Liver (tissue), 9 donors: ENCODE measurements around the gene HOXC13. TPM values are rescaled to one million over a fixed set of nuclear protein-coding genes. Genes with fewer than 3 reads are reported as not detected.

Experiments used
- DNase-seq: peaks from one replicate; pipeline ENCODE4 v3.0.0-alpha.2; 2017; ENCODE audit warnings: low spot score
- H3K27ac ChIP-seq, 2 donors: one replicate each; pipeline ENCODE4 v1.7.0; 2013; ENCODE audit warnings: inconsistent platforms in 2 of 2, low read length in 2 of 2, control low read depth in 1 of 2, low read depth in 1 of 2, mild to moderate bottlenecking in 1 of 2
- H3K27me3 ChIP-seq, 4 donors: one replicate each; pipeline versions ENCODE4 v1.6.1 to v1.7.0; 2013; ENCODE audit warnings: low read length in 3 of 4, inconsistent platforms in 1 of 4, mild to moderate bottlenecking in 1 of 4, moderate library complexity in 1 of 4; ENCODE audit not compliant: control insufficient read depth in 4 of 4, insufficient read depth in 4 of 4
- H3K36me3 ChIP-seq, 4 donors: one replicate each; pipeline versions ENCODE4 v1.6.1 to v1.7.0; 2013; ENCODE audit warnings: low read length in 3 of 4, mild to moderate bottlenecking in 3 of 4, low read depth in 1 of 4, moderate library complexity in 1 of 4; ENCODE audit not compliant: control insufficient read depth in 4 of 4, insufficient read depth in 3 of 4
- H3K4me1 ChIP-seq, 4 donors: one replicate each; pipeline versions ENCODE4 v1.6.1 to v1.7.0; 2013; ENCODE audit warnings: low read length in 3 of 4, mild to moderate bottlenecking in 3 of 4, moderate library complexity in 1 of 4; ENCODE audit not compliant: control insufficient read depth in 4 of 4, insufficient read depth in 4 of 4
- H3K4me3 ChIP-seq, 3 donors: one replicate each; pipeline versions ENCODE4 v1.6.1 to v1.7.0; 2013; ENCODE audit warnings: low read length in 3 of 3, control low read depth in 1 of 3, low read depth in 1 of 3, mild to moderate bottlenecking in 1 of 3
- H3K9ac ChIP-seq, 2 donors: one replicate each; pipeline ENCODE4 v1.7.0; 2013; ENCODE audit warnings: low read length in 2 of 2, mild to moderate bottlenecking in 2 of 2, moderate library complexity in 2 of 2, control low read depth in 1 of 2, low read depth in 1 of 2
- H3K9me3 ChIP-seq, 4 donors: one replicate each; pipeline versions ENCODE4 v1.6.1 to v1.7.0; 2013; ENCODE audit warnings: low read length in 3 of 4; ENCODE audit not compliant: control insufficient read depth in 4 of 4
- EGR1 ChIP-seq, 2 donors: IDR thresholded peaks; 2 replicates each; pipeline ENCODE4 v1.6.1; 2016 to 2018; ENCODE audit warnings: antibody characterized with exemption in 2 of 2, low read depth in 2 of 2
- FOXA1 ChIP-seq: IDR thresholded peaks from 2 replicates; pipeline ENCODE4 v1.6.1; 2016; ENCODE audit warnings: antibody characterized with exemption
- FOXA2 ChIP-seq: IDR thresholded peaks from 2 replicates; pipeline ENCODE4 v1.6.1; 2016; ENCODE audit warnings: antibody characterized with exemption
- GABPA ChIP-seq, 2 donors: IDR thresholded peaks in 1 of 2; conservative IDR thresholded peaks in 1 of 2; 2 replicates each; pipeline ENCODE4 v1.6.1; 2016; ENCODE audit warnings: antibody characterized with exemption in 2 of 2, mild to moderate bottlenecking in 1 of 2, moderate library complexity in 1 of 2
- NR2F2 ChIP-seq: IDR thresholded peaks from 2 replicates; pipeline ENCODE4 v1.6.1; 2016; ENCODE audit warnings: antibody characterized with exemption
- RAD21 ChIP-seq, 2 donors: IDR thresholded peaks; 2 replicates each; pipeline ENCODE4 v1.6.1; 2016; ENCODE audit warnings: antibody characterized with exemption in 2 of 2, mild to moderate bottlenecking in 2 of 2
- RXRA ChIP-seq, 2 donors: IDR thresholded peaks; 2 replicates each; pipeline ENCODE4 v1.6.1; 2017 to 2018; ENCODE audit warnings: antibody characterized with exemption in 2 of 2, mild to moderate bottlenecking in 1 of 2
- SP1 ChIP-seq: IDR thresholded peaks from 2 replicates; pipeline ENCODE4 v1.6.1; 2018; ENCODE audit warnings: antibody characterized with exemption, mild to moderate bottlenecking
- TAF1 ChIP-seq: conservative IDR thresholded peaks from 2 replicates; pipeline ENCODE4 v1.6.1; 2016; ENCODE audit warnings: antibody characterized with exemption, mild to moderate bottlenecking
- ZBTB33 ChIP-seq: IDR thresholded peaks from 2 replicates; pipeline ENCODE4 v1.6.1; 2016; ENCODE audit warnings: antibody characterized with exemption
- WGBS: extraction: QIAGEN DNeasy Blood & Tissue Kit; methylation state at CpG from one replicate; pipeline ENCODE4 v1.1.7; 2013; 5-methylcytosine and 5-hydroxymethylcytosine counted together
- polyA plus RNA-seq, 2 donors: library from polyadenylated mRNA; stranded (reverse) in 1 of 2; unstranded in 1 of 2; fragments of 200-250 nt in 1 of 2; fragments of >200 nt in 1 of 2; fragmentation: Nextera tagmentation in 1 of 2; extraction: Ambion mirVana in 1 of 2; gene quantifications; one replicate each; pipeline versions ENCODE4 v1.2.1 to v1.2.3, GENCODE V29; 2013 to 2015
- total RNA-seq, 2 donors: library from RNA; depleted of rRNA; stranded (reverse); fragments of >200 nt; gene quantifications; one replicate each; pipeline ENCODE4 v1.2.3, GENCODE V29; 2014
- TF ChIP-seq, protein P1 (sequence below): IDR thresholded peaks from 2 replicates; pipeline ENCODE4 v1.6.1; 2016; ENCODE audit warnings: antibody characterized with exemption, mild to moderate bottlenecking
- TF ChIP-seq, protein P2 (sequence below): fragments of 150-350 bp; IDR thresholded peaks from 2 replicates; pipeline ENCODE4 v1.5.1; 2017; ENCODE audit warnings: improper control_type of control experiment, low read depth, low read length; ENCODE audit not compliant: missing input control
- TF ChIP-seq, protein P3 (sequence below): IDR thresholded peaks from 2 replicates; pipeline ENCODE4 v1.6.1; 2016; ENCODE audit warnings: antibody characterized with exemption
- donor health status: healthy.
- donor health status: healthy.
- donor health status: healthy.
- donor health status: healthy.
- donor health status: healthy.

Gene HOXC13
- total and polyA plus RNA-seq, 4 donors: not detected

DNA sequence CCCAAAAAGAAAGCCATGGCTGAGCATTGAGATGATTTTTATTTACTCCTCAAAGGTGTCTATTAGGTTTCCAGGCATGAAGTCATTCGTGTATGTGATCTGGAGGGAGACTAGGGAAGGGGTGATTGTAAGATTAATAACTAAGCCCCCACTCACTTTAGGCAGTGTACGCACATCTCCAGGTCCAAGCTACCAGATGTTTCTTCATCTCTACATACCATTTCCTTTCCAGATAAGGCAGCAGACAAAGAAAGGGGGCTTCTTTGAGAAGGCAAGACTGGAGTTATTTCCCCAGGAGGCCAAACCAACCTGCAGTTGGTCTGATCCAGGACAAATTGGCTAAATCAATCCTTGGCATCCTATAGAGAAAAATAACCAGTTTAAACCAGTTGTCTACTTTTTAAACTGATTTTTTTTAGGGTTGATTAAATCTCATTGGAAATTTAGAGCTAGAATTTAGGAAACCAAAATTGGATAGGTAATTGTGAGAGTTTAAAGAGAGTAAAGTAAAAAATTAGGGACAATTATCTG, 3.9 kb downstream of the HOXC13 start:
- 10% methylated on average over 2 of the region's 2 CpGs for WGBS
- Histone ChIP-seq H3K9me3 (no peaks in the 10 kb centered on the region), H3K36me3 (no peaks in the 10 kb centered on the region), H3K27ac (no peak overlapping the region), H3K9ac (no peak overlapping the region), H3K27me3 (peaks cover 7 to 38% (median 22%) of the 10 kb centered on the region in 4 donors), H3K4me3 (no peak overlapping the region), H3K4me1 (no peaks in the 10 kb centered on the region)
- TF ChIP-seq FOXA2 (no peak), ZBTB33 (no peak), RXRA (IDR thresholded peaks at IDR 0.05) (no peak), NR2F2 (no peak), SP1 (no peak), TAF1 (no peak), GABPA (IDR thresholded peaks at IDR 0.05 in 1 of 2, conservative IDR thresholded peaks at IDR 0.05 in 1 of 2) (no peak)
- TF ChIP-seq, protein P1, sequence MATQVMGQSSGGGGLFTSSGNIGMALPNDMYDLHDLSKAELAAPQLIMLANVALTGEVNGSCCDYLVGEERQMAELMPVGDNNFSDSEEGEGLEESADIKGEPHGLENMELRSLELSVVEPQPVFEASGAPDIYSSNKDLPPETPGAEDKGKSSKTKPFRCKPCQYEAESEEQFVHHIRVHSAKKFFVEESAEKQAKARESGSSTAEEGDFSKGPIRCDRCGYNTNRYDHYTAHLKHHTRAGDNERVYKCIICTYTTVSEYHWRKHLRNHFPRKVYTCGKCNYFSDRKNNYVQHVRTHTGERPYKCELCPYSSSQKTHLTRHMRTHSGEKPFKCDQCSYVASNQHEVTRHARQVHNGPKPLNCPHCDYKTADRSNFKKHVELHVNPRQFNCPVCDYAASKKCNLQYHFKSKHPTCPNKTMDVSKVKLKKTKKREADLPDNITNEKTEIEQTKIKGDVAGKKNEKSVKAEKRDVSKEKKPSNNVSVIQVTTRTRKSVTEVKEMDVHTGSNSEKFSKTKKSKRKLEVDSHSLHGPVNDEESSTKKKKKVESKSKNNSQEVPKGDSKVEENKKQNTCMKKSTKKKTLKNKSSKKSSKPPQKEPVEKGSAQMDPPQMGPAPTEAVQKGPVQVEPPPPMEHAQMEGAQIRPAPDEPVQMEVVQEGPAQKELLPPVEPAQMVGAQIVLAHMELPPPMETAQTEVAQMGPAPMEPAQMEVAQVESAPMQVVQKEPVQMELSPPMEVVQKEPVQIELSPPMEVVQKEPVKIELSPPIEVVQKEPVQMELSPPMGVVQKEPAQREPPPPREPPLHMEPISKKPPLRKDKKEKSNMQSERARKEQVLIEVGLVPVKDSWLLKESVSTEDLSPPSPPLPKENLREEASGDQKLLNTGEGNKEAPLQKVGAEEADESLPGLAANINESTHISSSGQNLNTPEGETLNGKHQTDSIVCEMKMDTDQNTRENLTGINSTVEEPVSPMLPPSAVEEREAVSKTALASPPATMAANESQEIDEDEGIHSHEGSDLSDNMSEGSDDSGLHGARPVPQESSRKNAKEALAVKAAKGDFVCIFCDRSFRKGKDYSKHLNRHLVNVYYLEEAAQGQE: no peak
- TF ChIP-seq, protein P2, sequence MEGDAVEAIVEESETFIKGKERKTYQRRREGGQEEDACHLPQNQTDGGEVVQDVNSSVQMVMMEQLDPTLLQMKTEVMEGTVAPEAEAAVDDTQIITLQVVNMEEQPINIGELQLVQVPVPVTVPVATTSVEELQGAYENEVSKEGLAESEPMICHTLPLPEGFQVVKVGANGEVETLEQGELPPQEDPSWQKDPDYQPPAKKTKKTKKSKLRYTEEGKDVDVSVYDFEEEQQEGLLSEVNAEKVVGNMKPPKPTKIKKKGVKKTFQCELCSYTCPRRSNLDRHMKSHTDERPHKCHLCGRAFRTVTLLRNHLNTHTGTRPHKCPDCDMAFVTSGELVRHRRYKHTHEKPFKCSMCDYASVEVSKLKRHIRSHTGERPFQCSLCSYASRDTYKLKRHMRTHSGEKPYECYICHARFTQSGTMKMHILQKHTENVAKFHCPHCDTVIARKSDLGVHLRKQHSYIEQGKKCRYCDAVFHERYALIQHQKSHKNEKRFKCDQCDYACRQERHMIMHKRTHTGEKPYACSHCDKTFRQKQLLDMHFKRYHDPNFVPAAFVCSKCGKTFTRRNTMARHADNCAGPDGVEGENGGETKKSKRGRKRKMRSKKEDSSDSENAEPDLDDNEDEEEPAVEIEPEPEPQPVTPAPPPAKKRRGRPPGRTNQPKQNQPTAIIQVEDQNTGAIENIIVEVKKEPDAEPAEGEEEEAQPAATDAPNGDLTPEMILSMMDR: no peak
- TF ChIP-seq, protein P3, sequence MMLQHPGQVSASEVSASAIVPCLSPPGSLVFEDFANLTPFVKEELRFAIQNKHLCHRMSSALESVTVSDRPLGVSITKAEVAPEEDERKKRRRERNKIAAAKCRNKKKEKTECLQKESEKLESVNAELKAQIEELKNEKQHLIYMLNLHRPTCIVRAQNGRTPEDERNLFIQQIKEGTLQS: no peak
- DNase-seq: no peak

GRCh38 chr12:53944209-53944608, 5.6 kb downstream of the HOXC13 start:
- H3K36me3 ChIP-seq: no peaks in the 10 kb centered on the region
- no peaks in the 10 kb centered on the region for H3K4me1 ChIP-seq
- H3K27me3 ChIP-seq: peaks cover 3 to 35% (median 28%) of the 10 kb centered on the region in 4 donors
- DNase-seq: no peak
- 22% methylated on average over 4 of the region's 4 CpGs for WGBS
- no peak overlapping the region for H3K4me3 ChIP-seq
- no peak for TF ChIP-seq ZBTB33
- no peak for TF ChIP-seq TAF1
- no peak for TF ChIP-seq FOXA1
- TF ChIP-seq, protein P2: no peak
- TF ChIP-seq RXRA (IDR thresholded peaks at IDR 0.05): no peak
- TF ChIP-seq SP1: no peak
- no peak for TF ChIP-seq RAD21 (IDR thresholded peaks at IDR 0.05)
- TF ChIP-seq FOXA2: no peak
- no peak for TF ChIP-seq EGR1 (IDR thresholded peaks at IDR 0.05; ENCODE audit: low read depth in 2 of 2)
- no peak for TF ChIP-seq GABPA (IDR thresholded peaks at IDR 0.05 in 1 of 2, conservative IDR thresholded peaks at IDR 0.05 in 1 of 2)
- TF ChIP-seq, protein P1: no peak
- H3K27ac ChIP-seq: no peak overlapping the region
- no peak overlapping the region for H3K9ac ChIP-seq
- no peaks in the 10 kb centered on the region for H3K9me3 ChIP-seq
